ENCODE data around the gene RAPSN.

DNA sequence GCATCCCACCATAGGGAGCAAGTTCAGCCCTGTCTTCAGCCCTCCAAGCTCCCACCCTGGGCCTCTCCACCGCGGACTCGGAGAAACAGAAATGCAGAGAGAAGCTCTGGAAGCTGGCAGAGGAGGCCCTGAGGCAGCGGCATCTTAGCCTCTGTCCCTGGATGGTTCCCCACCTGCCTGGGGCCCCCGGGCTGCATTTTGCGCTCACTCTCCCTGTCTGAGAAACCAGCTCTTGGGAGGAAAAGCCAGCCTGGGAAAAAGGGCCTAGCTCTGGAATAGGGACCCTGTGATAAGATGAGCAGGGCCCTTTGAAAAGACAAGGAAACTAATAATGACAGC, 58.5 kb downstream of the RAPSN start:
- TF ChIP-seq, protein P1, sequence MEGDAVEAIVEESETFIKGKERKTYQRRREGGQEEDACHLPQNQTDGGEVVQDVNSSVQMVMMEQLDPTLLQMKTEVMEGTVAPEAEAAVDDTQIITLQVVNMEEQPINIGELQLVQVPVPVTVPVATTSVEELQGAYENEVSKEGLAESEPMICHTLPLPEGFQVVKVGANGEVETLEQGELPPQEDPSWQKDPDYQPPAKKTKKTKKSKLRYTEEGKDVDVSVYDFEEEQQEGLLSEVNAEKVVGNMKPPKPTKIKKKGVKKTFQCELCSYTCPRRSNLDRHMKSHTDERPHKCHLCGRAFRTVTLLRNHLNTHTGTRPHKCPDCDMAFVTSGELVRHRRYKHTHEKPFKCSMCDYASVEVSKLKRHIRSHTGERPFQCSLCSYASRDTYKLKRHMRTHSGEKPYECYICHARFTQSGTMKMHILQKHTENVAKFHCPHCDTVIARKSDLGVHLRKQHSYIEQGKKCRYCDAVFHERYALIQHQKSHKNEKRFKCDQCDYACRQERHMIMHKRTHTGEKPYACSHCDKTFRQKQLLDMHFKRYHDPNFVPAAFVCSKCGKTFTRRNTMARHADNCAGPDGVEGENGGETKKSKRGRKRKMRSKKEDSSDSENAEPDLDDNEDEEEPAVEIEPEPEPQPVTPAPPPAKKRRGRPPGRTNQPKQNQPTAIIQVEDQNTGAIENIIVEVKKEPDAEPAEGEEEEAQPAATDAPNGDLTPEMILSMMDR (IDR thresholded peaks at IDR 0.05): no peak
- TF ChIP-seq EZH2 (IDR thresholded peaks at IDR 0.05; ENCODE audit: borderline replicate concordance, insufficient read depth, low read depth, low read length, poor library complexity, severe bottlenecking): no peak
